Ovary (tissue), 9 donors: ENCODE measurements around the gene CFAP100. TPM values are rescaled to one million over a fixed set of nuclear protein-coding genes. Genes with fewer than 3 reads are reported as not detected.

Source experiments
- DNase-seq, 5 donors: peaks; one replicate each; pipeline ENCODE4 v3.0.0-alpha.2; 2019 to 2020
- H3K27ac ChIP-seq, 2 donors: fragments of 200-600 bp; one replicate each; pipeline versions ENCODE4 v1.5.1 to v1.8.0; 2019 to 2022
- H3K27me3 ChIP-seq: fragments of 200-600 bp; one replicate; pipeline ENCODE4 v1.8.0; 2022
- H3K36me3 ChIP-seq: fragments of 200-600 bp; sonication (generic); one replicate; pipeline ENCODE4 v1.5.1; 2019
- H3K4me1 ChIP-seq: one replicate; pipeline ENCODE4 v1.8.1; 2013; ENCODE audit warnings: mild to moderate bottlenecking, moderate library complexity; ENCODE audit not compliant: insufficient read depth
- H3K4me3 ChIP-seq: fragments of 200-600 bp; sonication (generic); one replicate; pipeline ENCODE4 v1.5.1; 2017
- H3K9me3 ChIP-seq, 2 donors: fragments of 200-600 bp in 1 of 2; sonication (generic) in 1 of 2; one replicate each; pipeline versions ENCODE4 v1.5.1 to v1.8.1; 2013 to 2019; ENCODE audit warnings: mild to moderate bottlenecking in 1 of 2, moderate library complexity in 1 of 2
- EP300 ChIP-seq: sonication (generic); formaldehyde crosslinking; IDR thresholded peaks from one replicate; pipeline ENCODE4 v1.6.1; 2017; ENCODE audit warnings: antibody characterized with exemption
- POLR2A ChIP-seq: fragments of 450-650 bp; IDR thresholded peaks from one replicate; pipeline ENCODE4 v1.6.1; 2017; ENCODE audit warnings: antibody characterized with exemption, mild to moderate bottlenecking, moderate library complexity
- WGBS, 3 donors: extraction: QIAGEN DNeasy Blood & Tissue Kit in 1 of 3; methylation state at CpG; one replicate each; pipeline versions ENCODE4 v1.1.5 to v1.1.7; 2013 to 2017; 5-methylcytosine and 5-hydroxymethylcytosine counted together
- intact Hi-C, 4 donors: fragments of 100-400 bp; cut with DNase I; formaldehyde crosslinking; loops; one replicate each; pipeline versions ENCODE4 v1.11.0 to v1.15.1; 2022 to 2023
- polyA plus RNA-seq, 2 donors: library from polyadenylated mRNA; stranded (reverse); fragments of 200-250 nt in 1 of 2; fragments of 350-450 nt in 1 of 2; fragmentation: Illumina TruSeq in 1 of 2; extraction: RNeasy Lipid Tissue Mini Kit (QIAGEN cat#74804) in 1 of 2; gene quantifications; one replicate each; pipeline ENCODE4 v1.2.3, GENCODE V29; 2013 to 2014
- total RNA-seq, 7 donors: library from RNA; depleted of rRNA in 2 of 7; stranded (reverse); fragments of >200 nt in 2 of 7; fragmentation: NEBNext Ultra II Directional in 3 of 7; extraction: Animal tissue kit (Norgen Biotek cat#: 25700) in 3 of 7; gene quantifications; one replicate each; pipeline versions ENCODE4 v1.1.0 to v1.2.4, GENCODE V29; 2016 to 2023
- TF ChIP-seq, protein P1 (sequence below), 3 donors: fragments of 450-650 bp in 2 of 3; fragments of 200-600 bp in 1 of 3; IDR thresholded peaks; one replicate each; pipeline versions ENCODE4 v1.5.1 to v1.8.0; 2016 to 2022; ENCODE audit warnings: antibody characterized with exemption in 3 of 3, mild to moderate bottlenecking in 1 of 3
- donor health status: DM: no; HTN: no; CAD: no; lungs with moderate emphysema.
- donor health status: DM: no; HTN: no; CAD: no.
- donor health status: Bipolar disorder and iron deficiency.
- donor health status: DM: yes; HTN: yes; CAD: no.
- donor health status: DM: no; HTN: no; CAD: no.
- donor health status: DM: yes; HTN: yes; CAD: no.

CFAP100 gene
- total and polyA plus RNA-seq, 9 donors, result 0.06 to 21.3 (median 1.6) TPM; not detected in 3

DNA sequence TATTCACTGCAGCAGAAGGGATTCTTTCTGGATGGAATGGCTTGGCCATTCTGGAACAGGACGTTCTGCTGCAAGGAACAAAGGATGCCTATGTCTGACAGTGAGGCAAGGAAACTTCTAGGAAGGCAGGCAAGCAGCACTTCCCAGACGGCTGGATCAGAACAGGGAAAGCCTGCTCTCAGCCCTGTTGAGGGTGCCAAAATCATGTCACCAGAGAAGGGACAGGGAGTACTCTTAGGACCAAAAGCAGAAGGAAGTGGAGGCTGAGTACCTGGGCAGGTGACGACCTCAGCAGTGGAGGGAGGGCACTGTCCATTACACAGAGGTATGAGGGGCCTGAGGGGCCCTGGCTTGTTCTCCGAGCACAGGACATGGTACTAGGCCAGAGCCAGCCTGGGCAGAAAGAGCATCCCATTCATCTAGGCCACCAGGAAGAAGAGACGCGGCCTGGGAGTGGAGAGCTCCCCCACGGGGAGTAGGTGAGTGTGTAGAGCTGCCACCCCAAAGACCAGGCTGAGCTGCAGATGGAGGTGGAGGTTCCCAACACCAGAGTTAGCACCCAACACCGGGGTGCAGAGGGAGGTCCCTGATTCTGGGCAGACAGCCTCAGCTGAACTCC is 47.1 kb upstream of the CFAP100 start:
- Histone ChIP-seq H3K27ac (no peak overlapping the region), H3K9me3 (no peaks in the 10 kb centered on the region), H3K27me3 (no peaks in the 10 kb centered on the region), H3K4me3 (no peak overlapping the region), H3K4me1 (peaks cover 19% of the 10 kb centered on the region), H3K36me3 (no peaks in the 10 kb centered on the region)
- 71 to 74% (median 72%) methylated on average over 8 of the region's 8 CpGs for WGBS, 3 donors
- TF ChIP-seq, protein P1, sequence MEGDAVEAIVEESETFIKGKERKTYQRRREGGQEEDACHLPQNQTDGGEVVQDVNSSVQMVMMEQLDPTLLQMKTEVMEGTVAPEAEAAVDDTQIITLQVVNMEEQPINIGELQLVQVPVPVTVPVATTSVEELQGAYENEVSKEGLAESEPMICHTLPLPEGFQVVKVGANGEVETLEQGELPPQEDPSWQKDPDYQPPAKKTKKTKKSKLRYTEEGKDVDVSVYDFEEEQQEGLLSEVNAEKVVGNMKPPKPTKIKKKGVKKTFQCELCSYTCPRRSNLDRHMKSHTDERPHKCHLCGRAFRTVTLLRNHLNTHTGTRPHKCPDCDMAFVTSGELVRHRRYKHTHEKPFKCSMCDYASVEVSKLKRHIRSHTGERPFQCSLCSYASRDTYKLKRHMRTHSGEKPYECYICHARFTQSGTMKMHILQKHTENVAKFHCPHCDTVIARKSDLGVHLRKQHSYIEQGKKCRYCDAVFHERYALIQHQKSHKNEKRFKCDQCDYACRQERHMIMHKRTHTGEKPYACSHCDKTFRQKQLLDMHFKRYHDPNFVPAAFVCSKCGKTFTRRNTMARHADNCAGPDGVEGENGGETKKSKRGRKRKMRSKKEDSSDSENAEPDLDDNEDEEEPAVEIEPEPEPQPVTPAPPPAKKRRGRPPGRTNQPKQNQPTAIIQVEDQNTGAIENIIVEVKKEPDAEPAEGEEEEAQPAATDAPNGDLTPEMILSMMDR (IDR thresholded peaks at IDR 0.05), result no peak
- TF ChIP-seq EP300, result no peak
- no peak for TF ChIP-seq POLR2A
- peak in 2 of 5 donors; percentile 11 to 25 for DNase-seq
- intact Hi-C loops, result loop anchor here in 1 of 4 donors (10.0 kb wide), 1 partner anchor 83 kb away; no protein-coding TSS in a partner anchor

DNA sequence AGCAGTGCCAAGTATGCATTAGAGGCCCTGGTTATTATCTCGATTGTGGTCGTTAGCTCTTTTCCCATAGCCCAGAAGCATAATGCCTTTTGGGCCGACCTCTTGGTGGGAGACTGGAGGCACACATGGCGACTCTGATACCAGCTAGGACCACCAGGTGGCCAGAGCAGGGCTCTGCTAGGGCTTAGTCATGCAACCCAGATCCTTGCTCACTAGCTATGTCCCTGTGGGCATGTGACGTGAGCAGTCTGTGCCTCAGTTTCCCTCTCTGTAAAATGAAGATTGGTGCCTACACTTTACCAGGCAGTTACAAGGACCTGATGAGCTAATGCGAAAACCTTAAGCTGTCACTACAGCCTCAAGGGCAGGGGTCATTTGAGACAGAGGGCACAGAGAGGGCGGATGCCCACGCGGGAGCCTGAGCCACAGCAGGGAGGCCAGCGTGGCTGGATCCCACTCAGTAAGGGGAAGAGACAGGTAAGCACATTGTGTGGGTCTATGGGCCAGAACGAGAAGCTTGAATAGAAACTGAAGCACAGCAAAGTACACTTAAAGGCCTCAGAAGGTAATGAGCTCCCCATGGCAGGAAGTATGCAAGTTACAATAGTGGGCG is 46.3 kb upstream of the CFAP100 start:
- intact Hi-C loops, result loop anchor here in 1 of 4 donors (10.0 kb wide), 1 partner anchor 84 kb away; no protein-coding TSS in a partner anchor
- WGBS, 3 donors, result 86 to 94% (median 86%) methylated on average over 12 of the region's 12 CpGs
- no peaks in the 10 kb centered on the region for H3K9me3 ChIP-seq
- H3K4me3 ChIP-seq, result no peak overlapping the region
- TF ChIP-seq, protein P1 (IDR thresholded peaks at IDR 0.05), result no peak
- TF ChIP-seq POLR2A, result no peak
- no peak for TF ChIP-seq EP300
- H3K36me3 ChIP-seq, result no peaks in the 10 kb centered on the region
- H3K27me3 ChIP-seq, result no peaks in the 10 kb centered on the region
- peak in 2 of 5 donors; percentile 17 to 35 for DNase-seq
- peaks cover 21% of the 10 kb centered on the region for H3K4me1 ChIP-seq
- no peak overlapping the region for H3K27ac ChIP-seq

DNA sequence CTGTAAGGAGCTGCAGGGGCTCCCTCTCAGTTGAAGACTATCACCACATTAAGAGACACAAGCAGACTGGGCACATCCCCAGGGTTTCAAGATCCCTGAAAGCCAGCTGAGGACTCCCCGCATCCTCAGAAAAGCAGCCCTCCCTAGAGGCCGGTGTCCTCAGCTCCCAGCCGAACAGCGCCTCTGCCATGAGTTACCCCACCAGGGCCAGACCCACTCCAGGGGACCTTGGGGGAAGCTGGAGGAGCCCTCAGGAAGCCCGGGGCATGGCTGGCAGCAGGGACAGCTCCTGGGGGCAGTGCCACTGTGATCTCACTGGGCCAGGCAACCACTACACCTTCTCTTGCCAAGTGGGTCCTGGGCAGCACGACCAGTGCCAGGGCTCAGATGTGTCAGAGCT is 45.6 kb upstream of the CFAP100 start:
- 88 to 93% (median 90%) methylated on average over 6 of the region's 6 CpGs for WGBS, 3 donors
- Histone ChIP-seq H3K27ac (no peak overlapping the region), H3K36me3 (no peaks in the 10 kb centered on the region)

More for the DNA sequence above, 45.6 kb upstream of the CFAP100 start:
- intact Hi-C loops, result loop anchor here in 1 of 4 donors (10.0 kb wide), 1 partner anchor 84 kb away; no protein-coding TSS in a partner anchor
- peaks cover 23% of the 10 kb centered on the region for H3K4me1 ChIP-seq
- no peak for TF ChIP-seq POLR2A
- TF ChIP-seq EP300, result no peak
- TF ChIP-seq, protein P1 (IDR thresholded peaks at IDR 0.05), result no peak
- DNase-seq, result peak in 2 of 5 donors; percentile 18 to 36
- H3K4me3 ChIP-seq, result no peak overlapping the region
- no peaks in the 10 kb centered on the region for H3K9me3 ChIP-seq
- H3K27me3 ChIP-seq, result no peaks in the 10 kb centered on the region
